Measurements from ENCODE around the gene SOWAHA. TPM values are rescaled to one million over a fixed set of nuclear protein-coding genes. Genes with fewer than 3 reads are reported as not detected.
A peak's percentile ranks its signal among the peaks of the same experiment; 100 is the strongest.

The SOWAHA gene
- total and polyA plus RNA-seq, 2 of the 4 experiments (the other 2 are of a cell fraction), result 0.03 TPM; not detected in 1

DNA sequence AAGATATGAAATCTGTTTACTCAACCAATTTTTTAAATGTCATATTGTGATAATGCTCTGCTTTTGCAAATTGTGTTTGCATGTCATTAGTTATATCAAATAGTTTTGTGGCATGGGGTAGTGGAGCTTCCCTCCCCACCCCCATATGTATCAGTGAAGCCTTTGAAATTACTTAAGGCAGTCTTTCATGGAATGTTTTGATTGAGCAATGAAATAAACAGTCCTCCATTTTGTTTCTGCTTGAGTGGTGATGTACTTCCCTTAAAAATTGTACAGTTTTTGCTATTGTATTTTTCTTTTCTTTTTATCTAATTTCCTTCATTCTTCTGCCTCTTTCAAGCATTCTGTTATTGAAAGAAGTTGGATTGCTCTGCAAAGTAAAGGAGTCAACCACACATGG is 3.5 kb downstream of the SOWAHA start:
- Histone ChIP-seq H4K8ac (ENCODE audit: low read depth in 2 of 2, low read length in 2 of 2) (peak overlapping the region; percentile 62 to 84; a peak in 3 of 4 replicates), H3K4me2 (ENCODE audit: low read depth, low read length) (no peak overlapping the region), H3K18ac (ENCODE audit: low read depth, low read length) (peak overlapping the region; percentile 93; the same call in 1 of the 2 replicates), H3K4me3 (ENCODE audit: insufficient read depth, low read depth, low read length) (no peak overlapping the region), H3K79me1 (ENCODE audit: low read depth in 1 of 2, low read length in 2 of 2) (no peaks in the 10 kb centered on the region), H3K4me1 (ENCODE audit: control insufficient read depth, insufficient read depth, low read length) (peaks cover 10% of the 10 kb centered on the region), H3K56ac (ENCODE audit: extremely low read depth, insufficient read depth, low read length) (no peak overlapping the region), H2BK15ac (ENCODE audit: low read depth, low read length) (no peak overlapping the region), H2AK9ac (replicated peaks; ENCODE audit: low read depth, low read length, poor library complexity) (no peak overlapping the region), H4K5ac (ENCODE audit: low read depth, low read length) (peak overlapping the region; percentile 83; the same call in 1 of the 2 replicates), H3K9me3 (ENCODE audit: control insufficient read depth, insufficient read depth, low read length) (no peaks in the 10 kb centered on the region), H3K9me1 (ENCODE audit: insufficient read depth, low read length) (no peaks in the 10 kb centered on the region), H2AFZ (replicated peaks; ENCODE audit: low read length, poor library complexity) (no peak overlapping the region), H2AK5ac (ENCODE audit: low read depth, low read length) (no peak overlapping the region), H2BK5ac (ENCODE audit: low read depth, low read length, poor library complexity, severe bottlenecking) (peak overlapping the region; percentile 75), H2BK20ac (ENCODE audit: low read depth, low read length) (no peak overlapping the region), H3K36me3 (ENCODE audit: control insufficient read depth, insufficient read depth, low read length) (no peaks in the 10 kb centered on the region), H4K20me1 (ENCODE audit: insufficient read depth, low read length) (no peaks in the 10 kb centered on the region), H3K4ac (ENCODE audit: low read depth, low read length) (no peak overlapping the region), H3K9ac (ENCODE audit: low read depth, low read length) (no peak overlapping the region), H2BK120ac (ENCODE audit: low read depth, low read length) (peak overlapping the region; percentile 47; the same call in 1 of the 2 replicates), H3K14ac (replicated peaks; ENCODE audit: low read depth, low read length) (0 out of 2 replicates have a peak overlapping the region, but pooled peaks have one; percentile 31), H4K91ac (ENCODE audit: insufficient read depth, low read depth, low read length) (no peak overlapping the region; the same call in 1 of the 2 replicates), H3K23ac (ENCODE audit: low read depth, low read length) (no peak overlapping the region), H3K27ac (ENCODE audit: insufficient read depth, low read length) (no peak overlapping the region), H3K27me3 (ENCODE audit: control insufficient read depth, insufficient read depth, low read length) (peaks cover 23% of the 10 kb centered on the region)
- TF ChIP-seq NFE2L2 (IDR thresholded peaks at IDR 0.05; ENCODE audit: low read depth, low read length) (no peak), RFX5 (IDR thresholded peaks at IDR 0.05; ENCODE audit: low read depth, low read length) (no peak), CEBPB (IDR thresholded peaks at IDR 0.05; ENCODE audit: low read depth, low read length) (peak; percentile 80)
- TF ChIP-seq, protein P1, sequence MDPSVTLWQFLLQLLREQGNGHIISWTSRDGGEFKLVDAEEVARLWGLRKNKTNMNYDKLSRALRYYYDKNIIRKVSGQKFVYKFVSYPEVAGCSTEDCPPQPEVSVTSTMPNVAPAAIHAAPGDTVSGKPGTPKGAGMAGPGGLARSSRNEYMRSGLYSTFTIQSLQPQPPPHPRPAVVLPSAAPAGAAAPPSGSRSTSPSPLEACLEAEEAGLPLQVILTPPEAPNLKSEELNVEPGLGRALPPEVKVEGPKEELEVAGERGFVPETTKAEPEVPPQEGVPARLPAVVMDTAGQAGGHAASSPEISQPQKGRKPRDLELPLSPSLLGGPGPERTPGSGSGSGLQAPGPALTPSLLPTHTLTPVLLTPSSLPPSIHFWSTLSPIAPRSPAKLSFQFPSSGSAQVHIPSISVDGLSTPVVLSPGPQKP (IDR thresholded peaks at IDR 0.05; ENCODE audit: borderline replicate concordance, low read depth, low read length), result no peak
- intact Hi-C loops (cut with micrococcal nuclease) (no loop called here), dilution Hi-C loops (cut with HindIII; ENCODE audit: low sequenced_read_pairs, unreplicated experiment) (no loop called here), in situ Hi-C loops (cut with MboI; ENCODE audit: low sequenced_read_pairs) (no loop called here)
- BruUV-seq (replicated peaks), result no TSS peak
- ATAC-seq (ENCODE audit: low read depth), result peak; percentile 35
- peak; percentile 47 for DNase-seq
- CTCF ChIA-PET, result interaction anchor here (1.3 kb wide), 1 partner anchor 63 kb away, joined by 3 read pairs; no protein-coding TSS in a partner anchor
- POLR2A ChIA-PET (ENCODE audit: unreplicated experiment), result no interaction called here
